NCI-H460 (cell line): ENCODE measurements around the gene LIMS2. TPM values are rescaled to one million over a fixed set of nuclear protein-coding genes. Genes with fewer than 3 reads are reported as not detected.

Experiments
- DNase-seq: peaks from one replicate; pipeline ENCODE4 v3.0.0-alpha.2; 2016; ENCODE audit warnings: low read depth; ENCODE audit errors: extremely low read depth
- total RNA-seq: library from RNA; depleted of rRNA; stranded (reverse); fragments of >200 nt; shearing (Covaris generic); gene quantifications from 2 replicates; pipeline ENCODE4 v1.2.3, GENCODE V29; 2014

LIMS2 gene
- total RNA-seq, 1 experiment from 2014 or later: not detected

DNA sequence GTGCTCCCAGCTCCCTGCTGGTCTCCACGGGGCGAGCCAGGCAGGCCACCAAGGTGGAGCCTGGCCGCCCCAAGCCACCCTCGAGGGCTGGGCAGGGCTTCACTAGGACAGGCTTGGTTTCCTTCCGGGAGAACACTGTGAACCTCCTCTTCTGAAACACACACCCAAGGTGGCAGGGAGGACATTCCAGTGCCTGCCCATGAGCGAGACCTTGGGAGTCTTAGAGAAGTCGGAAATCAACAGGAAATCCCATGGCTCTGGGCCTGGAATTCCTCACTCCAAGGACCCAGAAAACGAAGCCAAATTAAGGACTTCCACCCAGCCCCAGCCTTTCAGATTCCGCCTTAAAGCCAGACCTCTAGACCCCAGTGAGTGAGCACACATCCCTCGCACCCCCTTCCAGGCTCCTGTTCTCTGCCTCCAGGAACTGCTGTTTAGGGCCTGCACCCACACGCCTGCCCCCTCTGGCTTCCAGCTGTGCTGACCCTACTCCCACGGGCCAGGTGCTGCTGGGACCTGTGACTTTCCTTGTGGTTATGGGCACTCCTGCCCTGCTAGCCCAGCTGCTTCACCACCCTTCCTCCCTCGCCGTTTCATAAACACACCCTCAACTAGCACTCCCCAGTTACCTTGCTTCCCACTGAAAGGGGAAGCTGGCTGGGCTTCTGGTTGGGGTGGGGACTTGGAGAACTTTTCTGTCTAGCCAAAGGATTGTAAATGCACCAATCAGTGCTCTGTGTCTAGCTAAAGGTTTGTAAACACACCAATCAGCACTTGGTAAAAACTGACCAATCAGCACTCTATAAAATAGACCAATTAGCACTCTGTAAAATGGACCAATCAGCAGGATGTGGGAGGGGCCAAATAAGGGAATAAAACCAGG lies 15.7 kb downstream of the LIMS2 start:
- DNase-seq: no peak

DNA sequence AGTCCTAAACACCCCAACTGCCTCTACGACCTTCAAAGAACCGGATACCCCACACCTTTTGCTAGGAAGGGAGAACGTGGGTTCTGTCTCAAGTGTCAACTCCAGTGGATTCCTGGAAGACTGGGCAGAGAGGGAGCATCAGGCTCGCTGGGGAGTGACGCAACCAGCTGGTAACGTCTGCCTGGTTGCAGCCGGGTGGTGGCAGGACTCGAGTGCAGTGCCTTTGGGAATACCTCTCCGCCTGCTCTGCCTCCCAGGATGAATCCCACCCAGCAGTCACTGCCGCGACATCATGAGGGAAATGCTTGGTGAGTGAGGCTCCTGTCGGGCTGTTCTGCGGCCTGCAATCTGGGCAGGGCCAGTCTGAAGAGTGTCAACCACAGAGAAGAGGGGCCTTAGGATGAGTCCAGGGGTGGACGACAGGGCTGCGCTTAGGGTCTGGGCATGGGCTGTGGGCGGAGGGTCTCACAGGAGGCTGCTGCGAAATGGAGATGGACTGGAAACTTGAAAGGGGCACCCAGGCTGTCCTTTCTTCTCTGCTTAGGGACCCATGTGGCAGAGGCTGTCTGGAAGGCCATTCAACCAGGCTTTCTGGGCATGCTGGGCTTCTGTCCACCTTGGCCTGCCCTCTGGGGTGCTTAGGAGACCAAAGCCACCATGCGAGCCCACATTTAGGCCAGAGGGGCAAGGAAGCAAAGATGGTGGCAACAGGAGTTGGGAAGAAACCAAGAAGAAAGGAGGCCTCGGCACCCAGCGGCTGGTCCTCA lies 16.5 kb downstream of the LIMS2 start:
- DNase-seq: no peak

DNA sequence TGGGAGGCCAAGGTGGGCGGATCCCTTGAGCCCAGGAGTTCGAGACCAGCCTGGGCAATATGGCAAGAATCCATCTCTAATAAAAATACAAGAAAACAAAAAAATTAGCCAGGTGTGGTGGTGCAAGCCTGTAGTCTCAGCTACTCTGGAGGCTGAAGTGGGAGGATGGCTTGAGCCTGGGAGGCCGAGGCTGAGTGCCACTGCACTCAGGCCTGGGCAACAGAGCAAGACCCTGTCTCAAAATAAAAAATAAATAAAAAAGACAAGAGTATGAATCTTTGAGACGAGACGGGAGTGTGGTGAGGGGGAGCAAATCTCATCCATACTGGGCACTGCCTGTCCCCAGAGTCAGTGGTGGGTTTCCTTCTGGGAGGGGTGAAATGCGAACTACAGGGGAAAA lies 17.2 kb downstream of the LIMS2 start:
- no peak for DNase-seq

DNA sequence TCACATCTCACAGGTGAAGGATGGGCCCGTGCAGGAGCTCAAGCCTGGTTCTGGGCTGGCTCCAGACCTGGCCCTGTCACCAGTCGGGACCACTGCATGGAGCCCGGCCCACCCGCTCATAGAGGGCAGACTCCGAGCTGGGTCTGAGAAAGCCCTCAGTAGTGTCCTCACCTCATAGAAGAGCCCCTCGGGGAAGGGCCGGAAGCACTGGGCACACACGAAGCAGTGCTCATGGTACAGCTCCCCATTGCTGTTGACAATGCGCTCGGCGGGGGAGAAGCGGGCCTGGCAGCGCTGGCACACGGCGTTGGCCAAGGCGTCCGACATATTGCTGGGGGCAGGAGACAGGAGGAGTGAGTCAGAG lies 18.1 kb downstream of the LIMS2 start:
- DNase-seq: no peak

DNA sequence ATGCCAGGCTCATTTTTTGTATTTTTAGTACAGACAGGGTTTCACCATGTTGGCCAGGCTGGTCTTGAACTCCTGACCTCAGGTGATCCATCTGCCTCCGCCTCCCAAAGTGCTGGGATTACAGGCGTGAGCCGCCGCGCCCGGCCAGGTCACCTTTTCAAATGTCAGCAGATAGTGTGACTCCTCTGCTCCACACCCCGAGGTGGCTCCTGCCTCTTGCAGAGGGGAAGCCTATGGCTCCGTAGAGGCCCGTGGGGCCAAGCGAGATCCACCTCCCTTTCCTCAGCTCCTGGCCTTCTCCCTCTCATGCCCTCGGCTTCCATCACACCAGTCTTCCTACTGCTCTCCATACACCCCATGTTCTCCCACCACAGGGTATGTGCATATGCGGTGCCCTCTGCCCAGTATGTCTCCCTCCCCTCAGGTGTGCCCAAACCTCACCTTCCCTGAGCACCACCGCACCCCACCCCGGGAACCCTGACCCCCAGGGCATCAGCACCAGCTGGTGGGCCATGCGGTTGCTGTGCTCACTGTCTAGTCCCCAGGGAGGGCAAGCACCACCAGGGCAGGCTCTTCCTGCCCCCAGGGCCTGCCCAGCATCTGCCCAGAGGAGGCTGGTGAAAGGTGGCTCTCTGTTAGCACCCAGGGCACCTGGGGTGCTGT lies 18.6 kb downstream of the LIMS2 start:
- no peak for DNase-seq

DNA sequence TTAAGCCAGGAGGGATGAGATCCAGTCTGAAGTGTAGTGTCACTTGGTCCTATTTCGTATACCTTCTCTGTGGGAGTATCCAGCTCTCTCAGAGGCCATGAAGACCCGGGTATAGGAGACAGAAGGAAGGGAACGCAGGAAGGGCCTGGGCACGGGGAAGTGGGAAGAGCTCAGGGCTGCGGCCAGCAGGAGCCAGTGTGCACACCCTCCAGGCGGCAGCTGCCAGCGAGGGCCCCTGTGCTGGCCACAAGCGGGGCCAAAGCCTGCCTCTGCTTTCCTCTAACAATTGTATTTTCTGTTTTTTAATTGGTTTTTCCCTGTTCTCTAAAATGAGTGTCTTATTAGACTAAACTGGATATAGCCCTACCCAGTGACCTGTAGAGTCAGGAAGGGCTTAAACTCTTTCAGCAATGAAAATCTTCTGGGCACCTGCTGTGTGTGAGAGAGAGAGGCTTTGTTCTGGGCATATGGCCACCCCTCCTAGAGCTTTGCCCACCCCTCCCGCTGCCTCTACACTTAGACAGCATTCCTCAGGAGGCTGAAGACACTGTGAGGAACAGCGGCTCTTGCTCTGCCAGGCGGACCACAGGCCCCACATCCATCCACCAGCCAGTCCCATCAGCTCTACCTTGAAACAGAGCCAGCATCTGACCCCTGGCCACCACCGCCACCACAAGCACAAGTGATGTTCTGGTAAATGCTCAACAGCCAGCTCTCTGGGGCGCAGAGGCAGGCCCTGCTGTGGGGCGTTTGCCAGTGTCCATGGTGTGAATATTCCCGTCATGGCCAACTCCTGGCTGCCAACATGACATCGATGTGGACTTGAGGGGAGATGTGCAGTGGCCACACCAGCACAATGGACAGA lies 19.9 kb downstream of the LIMS2 start:
- DNase-seq: no peak

DNA sequence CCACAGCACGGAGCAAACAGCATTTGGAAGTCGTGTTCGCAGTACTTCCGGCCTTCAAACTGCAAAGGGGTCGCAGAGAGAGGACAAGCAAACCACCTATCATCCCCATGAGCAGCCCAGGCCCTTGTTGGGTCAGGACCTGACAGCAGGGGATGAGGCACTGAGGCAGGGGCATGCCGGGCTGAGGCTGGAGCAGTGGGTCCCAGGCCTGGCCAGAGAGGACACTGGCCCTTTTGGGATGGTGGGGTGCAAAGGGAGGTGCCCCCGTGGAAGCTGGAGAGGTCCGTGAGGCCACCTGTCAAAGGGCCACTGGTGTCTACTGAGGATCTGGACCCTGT lies 20.5 kb downstream of the LIMS2 start:
- DNase-seq: no peak

DNA sequence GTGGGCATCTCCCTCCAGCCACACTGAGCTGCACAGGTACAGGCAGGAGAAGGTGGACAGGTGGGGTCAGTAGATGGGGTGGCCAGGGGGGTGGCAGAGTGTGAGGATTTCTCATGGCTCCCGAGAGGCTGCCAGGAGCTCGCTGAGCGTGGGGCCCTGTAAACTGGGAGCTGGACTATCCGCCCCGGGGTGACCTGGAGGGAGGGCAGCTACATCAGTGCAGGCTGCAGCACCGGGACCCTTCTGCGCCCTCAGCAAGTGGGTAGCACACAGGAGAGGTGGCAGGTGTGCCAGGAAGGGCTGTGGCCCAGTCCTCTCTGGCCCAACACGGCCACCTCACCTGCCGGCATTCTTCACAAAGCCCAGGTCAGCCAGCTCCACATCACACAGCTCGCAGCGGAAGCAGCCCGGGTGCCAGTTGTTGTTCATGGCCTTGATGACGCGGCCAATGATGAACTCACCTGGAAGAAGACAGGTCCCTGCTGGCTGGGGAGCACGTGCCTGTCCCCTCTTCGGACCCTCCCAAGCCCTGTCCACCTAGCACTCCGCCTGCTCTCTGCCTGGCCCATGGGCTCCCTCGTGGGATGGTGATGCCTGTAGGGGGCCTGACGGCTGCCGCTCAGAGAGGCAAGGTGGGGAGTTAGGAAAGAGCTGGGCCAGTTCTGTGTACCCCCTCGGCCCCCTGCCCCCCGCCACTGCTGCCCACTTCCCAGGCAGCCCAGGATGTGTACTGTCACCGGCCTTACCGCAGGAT lies 21.1 kb downstream of the LIMS2 start:
- DNase-seq: no peak

DNA sequence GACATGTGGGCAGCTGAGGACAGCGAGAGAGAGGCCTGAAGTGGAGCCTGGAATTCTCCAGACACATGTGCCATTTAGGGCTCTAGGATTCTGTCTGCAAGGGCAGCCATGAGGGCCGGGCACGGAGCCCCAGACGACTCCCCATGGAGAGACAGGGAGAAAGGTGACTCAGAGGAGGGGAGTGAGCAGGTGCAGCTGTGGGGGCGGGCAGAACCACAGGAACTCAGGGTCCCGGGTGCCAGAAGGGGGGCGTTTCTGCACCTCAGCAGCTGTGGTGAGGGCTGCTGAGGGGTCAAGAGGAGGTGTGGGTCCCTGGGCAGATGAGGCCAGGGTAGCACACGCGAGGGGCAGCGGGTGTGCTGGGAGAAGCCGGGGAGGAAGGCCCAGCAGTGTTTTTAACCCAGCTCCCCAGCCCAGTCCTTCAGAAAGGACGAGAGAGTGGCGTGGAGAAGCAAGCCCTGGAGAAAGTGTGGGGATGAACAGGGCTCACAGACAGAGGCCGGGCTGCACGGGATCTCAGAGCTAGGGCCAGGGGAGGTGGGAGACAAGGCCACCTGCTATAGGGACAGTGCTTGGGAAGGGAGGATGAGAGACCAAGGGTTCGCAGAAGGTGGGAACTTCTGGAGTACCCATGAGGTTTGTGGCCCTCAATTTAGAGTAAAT lies 21.8 kb downstream of the LIMS2 start:
- DNase-seq: no peak

DNA sequence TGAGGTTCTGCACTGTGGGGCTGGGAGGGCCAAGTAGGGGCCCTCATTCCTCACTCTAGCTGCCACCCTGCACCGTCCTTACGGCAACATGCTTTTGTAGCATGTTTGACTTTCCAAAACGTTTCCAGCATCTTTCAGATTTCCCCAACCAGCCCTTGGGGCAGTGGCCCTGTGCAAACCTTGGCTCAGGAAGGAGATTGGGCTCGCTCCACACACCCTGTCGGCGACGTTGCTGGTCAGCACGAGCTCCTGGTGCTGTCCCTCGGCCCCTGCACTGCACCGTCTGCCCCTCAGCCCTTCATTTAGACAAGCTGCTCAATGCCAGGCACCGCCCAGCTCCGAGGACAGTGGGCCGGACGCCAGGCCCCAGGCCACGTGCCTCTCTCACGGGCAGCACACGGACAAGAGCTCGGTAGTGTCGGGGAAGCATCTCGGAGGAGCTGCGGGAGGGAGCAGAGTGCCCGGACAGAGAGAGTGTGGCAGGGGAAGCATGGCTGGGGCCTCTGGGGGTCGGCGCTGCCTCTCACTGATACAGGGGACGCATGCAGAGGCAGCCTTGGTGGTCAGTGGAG lies 22.5 kb downstream of the LIMS2 start:
- no peak for DNase-seq

DNA sequence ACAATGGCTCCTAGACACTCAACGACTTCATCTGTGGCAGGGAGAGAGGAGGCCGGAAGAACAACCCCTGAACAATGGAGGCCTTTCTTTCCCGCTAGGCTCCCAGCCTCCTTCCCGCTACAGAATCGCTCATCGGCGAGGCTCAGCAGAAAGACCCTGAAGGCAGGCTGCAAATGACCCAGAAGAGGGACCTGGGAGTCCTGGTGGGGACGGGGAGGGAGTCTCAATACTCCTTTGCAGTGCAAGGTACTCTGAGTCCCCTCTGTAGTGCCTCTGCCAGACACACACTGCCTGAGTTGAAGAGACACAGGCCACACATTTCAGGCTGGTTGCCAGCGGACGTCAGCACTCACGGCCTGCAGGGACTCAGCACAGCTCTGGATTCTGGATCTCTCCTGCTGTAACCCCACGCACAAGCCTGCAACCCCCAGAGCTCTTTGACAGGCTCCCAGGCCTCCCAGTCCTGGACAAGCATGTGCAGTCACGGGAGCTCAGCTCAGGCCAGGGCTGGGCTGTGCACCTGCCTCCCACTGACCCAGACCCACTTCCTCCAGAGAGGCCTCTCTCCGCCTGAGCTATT lies 23.3 kb downstream of the LIMS2 start:
- no peak for DNase-seq

DNA sequence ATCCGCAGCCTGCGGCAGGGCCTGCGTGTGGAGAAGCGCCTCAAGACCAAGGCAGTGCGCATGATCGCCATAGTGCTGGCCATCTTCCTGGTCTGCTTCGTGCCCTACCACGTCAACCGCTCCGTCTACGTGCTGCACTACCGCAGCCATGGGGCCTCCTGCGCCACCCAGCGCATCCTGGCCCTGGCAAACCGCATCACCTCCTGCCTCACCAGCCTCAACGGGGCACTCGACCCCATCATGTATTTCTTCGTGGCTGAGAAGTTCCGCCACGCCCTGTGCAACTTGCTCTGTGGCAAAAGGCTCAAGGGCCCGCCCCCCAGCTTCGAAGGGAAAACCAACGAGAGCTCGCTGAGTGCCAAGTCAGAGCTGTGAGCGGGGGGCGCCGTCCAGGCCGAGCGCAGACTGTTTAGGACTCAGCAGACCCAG lies 23.9 kb downstream of the LIMS2 start:
- DNase-seq: no peak

DNA sequence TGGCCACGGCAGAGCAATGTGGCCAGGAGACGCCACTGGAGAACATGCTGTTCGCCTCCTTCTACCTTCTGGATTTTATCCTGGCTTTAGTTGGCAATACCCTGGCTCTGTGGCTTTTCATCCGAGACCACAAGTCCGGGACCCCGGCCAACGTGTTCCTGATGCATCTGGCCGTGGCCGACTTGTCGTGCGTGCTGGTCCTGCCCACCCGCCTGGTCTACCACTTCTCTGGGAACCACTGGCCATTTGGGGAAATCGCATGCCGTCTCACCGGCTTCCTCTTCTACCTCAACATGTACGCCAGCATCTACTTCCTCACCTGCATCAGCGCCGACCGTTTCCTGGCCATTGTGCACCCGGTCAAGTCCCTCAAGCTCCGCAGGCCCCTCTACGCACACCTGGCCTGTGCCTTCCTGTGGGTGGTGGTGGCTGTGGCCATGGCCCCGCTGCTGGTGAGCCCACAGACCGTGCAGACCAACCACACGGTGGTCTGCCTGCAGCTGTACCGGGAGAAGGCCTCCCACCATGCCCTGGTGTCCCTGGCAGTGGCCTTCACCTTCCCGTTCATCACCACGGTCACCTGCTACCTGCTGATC lies 24.4 kb downstream of the LIMS2 start:
- no peak for DNase-seq

DNA sequence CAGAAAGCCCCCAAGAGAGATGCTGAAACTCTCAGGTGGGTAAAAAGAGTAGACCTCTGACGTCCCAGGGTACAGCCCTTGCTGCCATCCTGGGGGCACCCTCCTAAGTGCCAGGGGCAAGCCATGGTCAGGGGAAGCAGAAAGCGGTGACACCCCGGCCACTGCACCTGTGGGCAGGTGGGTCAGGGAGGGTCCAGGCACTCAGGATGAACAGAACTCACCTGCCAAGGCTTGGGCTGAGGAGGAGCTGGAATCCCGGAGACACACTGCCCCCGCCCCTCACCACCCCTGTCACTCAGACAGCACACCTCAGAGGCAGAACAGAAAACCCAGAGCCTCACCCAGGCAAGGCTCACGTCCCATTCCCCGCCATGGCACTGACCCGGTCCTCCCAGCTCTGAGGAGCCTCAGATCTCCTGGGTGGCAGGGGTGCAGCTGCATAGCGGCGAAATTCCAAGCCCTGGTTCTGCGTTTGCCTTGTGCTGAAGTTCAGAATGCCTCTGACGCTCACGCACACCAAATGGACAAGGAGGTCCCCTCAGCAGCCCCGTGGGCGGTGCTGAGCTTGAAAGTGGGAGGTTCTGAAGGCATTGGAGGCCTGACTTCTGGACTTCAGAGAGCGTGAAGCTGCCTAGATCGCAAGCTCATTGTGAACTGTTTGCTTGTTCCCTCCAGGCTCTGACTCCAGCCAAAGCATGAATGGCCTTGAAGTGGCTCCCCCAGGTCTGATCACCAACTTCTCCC lies 25.1 kb downstream of the LIMS2 start:
- no peak for DNase-seq

DNA sequence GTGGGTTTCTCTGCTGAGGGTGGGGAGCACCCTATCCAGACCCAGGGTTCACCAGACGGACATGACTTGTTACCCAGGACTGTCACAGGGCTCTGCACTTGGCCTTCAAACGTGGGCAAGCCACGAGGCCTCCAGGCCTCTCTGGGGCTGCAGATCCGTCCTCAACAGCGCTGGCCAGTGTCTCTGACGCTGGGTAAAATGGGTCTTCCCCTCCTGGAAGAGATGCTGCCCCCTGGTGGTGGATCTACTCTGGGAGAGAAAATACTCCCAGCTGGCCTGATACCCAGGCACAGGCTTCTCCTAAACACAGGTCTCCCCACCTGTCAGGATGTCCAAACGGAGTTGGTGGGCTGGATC lies 25.7 kb downstream of the LIMS2 start:
- DNase-seq: peak; percentile 85

DNA sequence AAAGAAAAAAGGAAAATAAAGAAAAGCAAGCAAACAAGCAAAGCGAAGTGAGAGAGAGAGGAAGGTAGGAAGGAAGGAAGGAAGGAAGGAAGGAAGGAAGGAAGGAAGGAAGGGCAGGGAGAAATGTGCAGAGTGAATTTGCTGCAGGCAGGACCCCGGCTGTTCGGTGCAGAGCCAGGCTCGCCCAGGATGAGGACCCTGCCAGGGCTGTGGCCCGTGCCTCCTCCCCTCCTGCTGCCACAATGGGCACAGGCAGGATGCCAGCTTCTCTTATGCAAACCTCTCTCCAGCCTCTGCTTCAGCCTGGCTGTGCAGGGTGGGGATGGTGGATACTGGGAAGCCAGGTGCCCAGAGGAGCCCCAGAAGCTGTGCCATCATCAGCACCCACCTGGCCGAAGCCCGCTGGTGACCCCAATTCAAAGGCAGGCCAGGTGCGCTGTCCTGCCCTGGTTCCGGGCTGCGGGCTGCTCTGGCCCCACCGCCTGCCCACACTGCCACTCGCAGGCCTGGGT lies 26.2 kb downstream of the LIMS2 start:
- no peak for DNase-seq

DNA sequence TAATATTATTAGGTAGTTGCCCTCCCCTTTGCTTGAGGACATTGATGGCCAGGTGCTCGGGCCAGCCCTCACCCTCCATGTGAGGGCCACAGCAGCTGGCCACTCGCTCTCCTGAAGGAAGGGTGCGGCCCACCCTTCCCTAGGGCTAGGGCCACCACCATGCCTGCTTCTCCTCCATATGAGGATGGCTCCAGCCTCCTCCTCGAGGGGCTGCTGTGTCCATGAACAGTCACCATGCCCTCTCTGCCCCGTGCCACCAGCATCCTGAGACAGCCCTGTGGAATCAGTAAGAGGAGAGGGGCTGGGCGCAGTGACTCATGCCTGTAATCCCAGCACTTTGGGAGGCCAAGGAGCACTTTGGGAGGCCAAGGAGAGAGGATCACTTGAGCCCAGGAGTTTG lies 27.0 kb downstream of the LIMS2 start:
- no peak for DNase-seq
